Measurements from ENCODE around the gene ATAD3B. TPM values are rescaled to one million over a fixed set of nuclear protein-coding genes. Genes with fewer than 3 reads are reported as not detected.

ATAD3B gene
- total and polyA plus RNA-seq, 2 of the 13 experiments (the other 11 are each of a cell fraction or from before 2014, with no cell fraction given), result 9.6 to 31.1 TPM

DNA sequence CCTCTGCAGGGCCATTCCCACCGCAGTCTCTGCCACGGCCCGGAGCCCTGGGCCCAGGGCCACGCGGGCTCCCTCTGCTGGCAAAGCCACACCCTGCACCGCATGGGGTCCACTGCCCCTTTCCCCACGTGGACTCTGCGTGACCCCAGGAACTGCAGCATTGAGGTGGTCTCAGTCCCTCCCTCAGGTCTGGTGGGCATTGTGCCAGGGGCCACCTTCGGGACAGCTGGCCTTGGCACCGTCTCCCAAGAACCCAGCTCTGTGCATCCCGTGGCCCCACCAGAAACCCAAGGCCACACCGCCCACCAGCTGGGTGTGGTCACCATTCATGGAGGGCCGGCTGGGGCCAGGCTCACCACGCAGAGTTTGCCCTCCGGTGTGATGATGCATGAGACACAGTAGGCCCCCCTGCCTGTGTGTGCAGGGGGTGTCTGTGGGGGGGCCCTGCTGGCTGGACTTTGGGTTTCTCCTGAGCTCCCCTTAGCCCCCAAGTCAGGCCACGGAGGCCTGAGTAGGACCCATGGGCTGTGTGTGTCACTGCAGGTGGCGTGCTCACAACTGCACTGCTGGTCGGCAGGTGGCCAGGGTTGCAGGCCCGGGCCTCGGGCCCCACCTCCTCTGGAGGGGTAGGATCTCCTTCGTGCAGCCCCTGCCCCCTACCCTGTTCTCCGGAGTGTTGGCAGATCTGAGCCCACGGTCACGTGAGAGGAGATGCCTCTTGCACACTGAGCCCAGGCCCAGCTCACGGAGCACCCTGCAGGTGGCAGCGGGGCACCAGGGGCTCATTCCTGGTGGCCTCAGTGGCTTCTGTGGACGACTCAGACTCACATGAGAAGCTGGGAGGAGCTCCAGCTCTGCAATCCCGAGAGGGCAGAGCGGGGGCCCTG lies 30.3 kb upstream of the ATAD3B start (continued):
- TF ChIP-seq ZNF609 (CRISPR knock-in tag; IDR thresholded peaks at IDR 0.05; ENCODE audit: borderline replicate concordance), result 0 out of 2 replicates have a peak, but pooled peaks have one; percentile 74
- TF ChIP-seq HDAC6 (IDR thresholded peaks at IDR 0.05; ENCODE audit: low read depth, low read length), result no peak
- TF ChIP-seq ERF (CRISPR knock-in tag; IDR thresholded peaks at IDR 0.05), result peak; percentile 67; the same call in 1 of the 2 replicates
- 0 out of 2 replicates have a peak, but pooled peaks have one; percentile 38 for TF ChIP-seq IRF1 (CRISPR knock-in tag; IDR thresholded peaks at IDR 0.05; ENCODE audit: low read depth)
- 0 out of 2 replicates have a peak, but pooled peaks have one; percentile 17 for TF ChIP-seq POLR2G (IDR thresholded peaks at IDR 0.05; ENCODE audit: low read depth, low read length)
- TF ChIP-seq KLF15 (CRISPR knock-in tag; IDR thresholded peaks at IDR 0.05; ENCODE audit: borderline replicate concordance), result no peak
- peak; percentile 66; the same call in 1 of the 2 replicates for TF ChIP-seq YEATS4 (CRISPR knock-in tag; IDR thresholded peaks at IDR 0.05; ENCODE audit: borderline replicate concordance)
- TF ChIP-seq ZNF274 (CRISPR knock-in tag; IDR thresholded peaks at IDR 0.05), result peak; percentile 46; the same call in 1 of the 2 replicates
- 0 out of 2 replicates have a peak, but pooled peaks have one; percentile 45 for TF ChIP-seq ZBTB8A (CRISPR knock-in tag; IDR thresholded peaks at IDR 0.05; ENCODE audit: borderline replicate concordance, low read depth)
- TF ChIP-seq SAP130 (CRISPR knock-in tag; IDR thresholded peaks at IDR 0.05; ENCODE audit: low read depth), result peak; percentile 66
- TF ChIP-seq, protein P1, sequence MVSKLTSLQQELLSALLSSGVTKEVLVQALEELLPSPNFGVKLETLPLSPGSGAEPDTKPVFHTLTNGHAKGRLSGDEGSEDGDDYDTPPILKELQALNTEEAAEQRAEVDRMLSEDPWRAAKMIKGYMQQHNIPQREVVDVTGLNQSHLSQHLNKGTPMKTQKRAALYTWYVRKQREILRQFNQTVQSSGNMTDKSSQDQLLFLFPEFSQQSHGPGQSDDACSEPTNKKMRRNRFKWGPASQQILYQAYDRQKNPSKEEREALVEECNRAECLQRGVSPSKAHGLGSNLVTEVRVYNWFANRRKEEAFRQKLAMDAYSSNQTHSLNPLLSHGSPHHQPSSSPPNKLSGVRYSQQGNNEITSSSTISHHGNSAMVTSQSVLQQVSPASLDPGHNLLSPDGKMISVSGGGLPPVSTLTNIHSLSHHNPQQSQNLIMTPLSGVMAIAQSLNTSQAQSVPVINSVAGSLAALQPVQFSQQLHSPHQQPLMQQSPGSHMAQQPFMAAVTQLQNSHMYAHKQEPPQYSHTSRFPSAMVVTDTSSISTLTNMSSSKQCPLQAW (CRISPR knock-in tag; IDR thresholded peaks at IDR 0.05), result peak; percentile 77
- TF ChIP-seq, protein P2, sequence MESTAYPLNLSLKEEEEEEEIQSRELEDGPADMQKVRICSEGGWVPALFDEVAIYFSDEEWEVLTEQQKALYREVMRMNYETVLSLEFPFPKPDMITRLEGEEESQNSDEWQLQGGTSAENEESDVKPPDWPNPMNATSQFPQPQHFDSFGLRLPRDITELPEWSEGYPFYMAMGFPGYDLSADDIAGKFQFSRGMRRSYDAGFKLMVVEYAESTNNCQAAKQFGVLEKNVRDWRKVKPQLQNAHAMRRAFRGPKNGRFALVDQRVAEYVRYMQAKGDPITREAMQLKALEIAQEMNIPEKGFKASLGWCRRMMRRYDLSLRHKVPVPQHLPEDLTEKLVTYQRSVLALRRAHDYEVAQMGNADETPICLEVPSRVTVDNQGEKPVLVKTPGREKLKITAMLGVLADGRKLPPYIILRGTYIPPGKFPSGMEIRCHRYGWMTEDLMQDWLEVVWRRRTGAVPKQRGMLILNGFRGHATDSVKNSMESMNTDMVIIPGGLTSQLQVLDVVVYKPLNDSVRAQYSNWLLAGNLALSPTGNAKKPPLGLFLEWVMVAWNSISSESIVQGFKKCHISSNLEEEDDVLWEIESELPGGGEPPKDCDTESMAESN (CRISPR knock-in tag; conservative IDR thresholded peaks at IDR 0.05), result no peak
- TF ChIP-seq ZNF260 (CRISPR knock-in tag; IDR thresholded peaks at IDR 0.05; ENCODE audit: borderline replicate concordance, low read depth), result no peak
- peak; percentile 46; the same call in 1 of the 2 replicates for TF ChIP-seq ZNF556 (CRISPR knock-in tag; IDR thresholded peaks at IDR 0.05; ENCODE audit: borderline replicate concordance)
- TF ChIP-seq DMAP1 (CRISPR knock-in tag; IDR thresholded peaks at IDR 0.05), result peak; percentile 70; the same call in 1 of the 2 replicates
- TF ChIP-seq ZFY (CRISPR knock-in tag; IDR thresholded peaks at IDR 0.05), result peak; percentile 44
- peak; percentile 96 for TF ChIP-seq AGO1 (IDR thresholded peaks at IDR 0.05; ENCODE audit: low read depth, low read length, poor library complexity, severe bottlenecking)
- TF ChIP-seq SP140L (CRISPR knock-in tag; IDR thresholded peaks at IDR 0.05; ENCODE audit: borderline replicate concordance), result no peak
- TF ChIP-seq ZFAT (CRISPR knock-in tag; conservative IDR thresholded peaks at IDR 0.05), result no peak
